Aorta (tissue), 5 donors: Measurements from ENCODE around the gene RDH12. TPM values are rescaled to one million over a fixed set of nuclear protein-coding genes. Genes with fewer than 3 reads are reported as not detected.

Experiments
- ATAC-seq: fragments of 200-7000 bp; cut with Tn5 transposase; one replicate; pipeline ENCODE4 v1.9.1; 2022; ENCODE audit warnings: moderate library complexity; ENCODE audit not compliant: low FRiP score
- DNase-seq, 2 donors: peaks; one replicate each; pipeline ENCODE4 v3.0.0-alpha.2; 2020
- H3K27ac ChIP-seq, 2 donors: one replicate each; pipeline ENCODE4 v1.5.1; 2013; ENCODE audit warnings: low read length in 2 of 2, mild to moderate bottlenecking in 2 of 2, moderate library complexity in 2 of 2, control low read depth in 1 of 2, inconsistent platforms in 1 of 2, low read depth in 1 of 2
- H3K27me3 ChIP-seq, 2 donors: one replicate each; pipeline ENCODE4 v1.6.1; 2013; ENCODE audit warnings: control low read depth in 1 of 2, low read length in 1 of 2, mild to moderate bottlenecking in 1 of 2, moderate library complexity in 1 of 2; ENCODE audit not compliant: insufficient read depth in 2 of 2, control insufficient read depth in 1 of 2
- H3K36me3 ChIP-seq, 2 donors: one replicate each; pipeline ENCODE4 v1.6.1; 2013; ENCODE audit warnings: control low read depth in 1 of 2, low read length in 1 of 2, mild to moderate bottlenecking in 1 of 2; ENCODE audit not compliant: insufficient read depth in 2 of 2, control insufficient read depth in 1 of 2
- H3K4me1 ChIP-seq, 2 donors: one replicate each; pipeline ENCODE4 v1.6.1; 2013; ENCODE audit warnings: low read length in 2 of 2, control low read depth in 1 of 2, mild to moderate bottlenecking in 1 of 2, moderate library complexity in 1 of 2; ENCODE audit not compliant: insufficient read depth in 2 of 2, control insufficient read depth in 1 of 2
- H3K4me3 ChIP-seq, 2 donors: one replicate each; pipeline ENCODE4 v1.5.1; 2013; ENCODE audit warnings: low read length in 2 of 2, control low read depth in 1 of 2, mild to moderate bottlenecking in 1 of 2
- H3K9me3 ChIP-seq: one replicate; pipeline ENCODE4 v1.6.1; 2013; ENCODE audit warnings: mild to moderate bottlenecking, low read length; ENCODE audit not compliant: control insufficient read depth
- WGBS, 2 donors: extraction: QIAGEN DNeasy Blood & Tissue Kit; methylation state at CpG; one replicate each; pipeline ENCODE4 v1.1.7; 2013; 5-methylcytosine and 5-hydroxymethylcytosine counted together
- intact Hi-C, 2 donors: fragments of 100-400 bp; cut with DNase I; formaldehyde crosslinking; loops; one replicate each; pipeline versions ENCODE4 v1.14.2 to v1.15.0; 2022
- polyA plus RNA-seq, 2 donors: library from polyadenylated mRNA; stranded (reverse); fragments of 200-250 nt; gene quantifications; one replicate each; pipeline ENCODE4 v1.2.3, GENCODE V29; 2013
- total RNA-seq, 2 donors: library from RNA; stranded (reverse); fragmentation: NEBNext Ultra II Directional; extraction: Animal tissue kit (Norgen Biotek cat#: 25700); gene quantifications; one replicate each; pipeline ENCODE4 v1.2.1, GENCODE V29; 2021
- donor health status: healthy with polysubstance abuse.
- donor health status: Bipolar disorder and iron deficiency.
- donor health status: DM: no; HTN: no; CAD: no.
- donor health status: DM: no; HTN: no; CAD: no.
- donor health status: DM: yes; HTN: yes; CAD: no.

The RDH12 gene
- total and polyA plus RNA-seq, 4 donors = 0.50 TPM; not detected in 3

DNA sequence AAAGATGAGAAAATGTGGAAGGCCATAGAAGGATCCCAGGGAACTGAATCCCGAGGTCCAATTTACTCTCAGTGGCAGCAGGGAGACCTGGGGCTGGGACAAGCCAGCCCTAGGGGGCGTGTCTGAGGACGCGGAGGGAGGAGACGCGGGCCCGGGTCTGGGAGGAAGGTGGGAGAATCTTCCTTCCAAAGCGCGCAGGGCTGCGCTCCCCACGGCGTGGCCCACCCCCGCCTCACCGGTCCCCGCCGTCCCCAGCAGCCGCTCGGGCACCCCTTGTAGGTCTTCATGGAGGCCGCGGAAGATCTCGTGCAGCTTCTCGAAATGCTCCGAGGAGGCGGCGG, 27.6 kb upstream of the RDH12 start:
- Histone ChIP-seq H3K27ac (peak overlapping the region in 1 of 2 donors; percentile 96), H3K36me3 (peaks cover 0 to 3% of the 10 kb centered on the region in 2 donors), H3K4me3 (peak overlapping the region; percentile 54 to 98), H3K27me3 (no peaks in the 10 kb centered on the region), H3K9me3 (no peaks in the 10 kb centered on the region), H3K4me1 (peaks cover 0 to 1% of the 10 kb centered on the region in 2 donors)
- 0% methylated on average over 15 to 25 of the region's 25 CpGs for WGBS, 2 donors
- intact Hi-C loops = loop anchor here in 1 of 2 donors (2.0 kb wide), 1 partner anchor 55 kb away; the partner anchor contains the start of gene ARG2
- ATAC-seq = peak; percentile 83
- peak; percentile 81 to 90 for DNase-seq

DNA sequence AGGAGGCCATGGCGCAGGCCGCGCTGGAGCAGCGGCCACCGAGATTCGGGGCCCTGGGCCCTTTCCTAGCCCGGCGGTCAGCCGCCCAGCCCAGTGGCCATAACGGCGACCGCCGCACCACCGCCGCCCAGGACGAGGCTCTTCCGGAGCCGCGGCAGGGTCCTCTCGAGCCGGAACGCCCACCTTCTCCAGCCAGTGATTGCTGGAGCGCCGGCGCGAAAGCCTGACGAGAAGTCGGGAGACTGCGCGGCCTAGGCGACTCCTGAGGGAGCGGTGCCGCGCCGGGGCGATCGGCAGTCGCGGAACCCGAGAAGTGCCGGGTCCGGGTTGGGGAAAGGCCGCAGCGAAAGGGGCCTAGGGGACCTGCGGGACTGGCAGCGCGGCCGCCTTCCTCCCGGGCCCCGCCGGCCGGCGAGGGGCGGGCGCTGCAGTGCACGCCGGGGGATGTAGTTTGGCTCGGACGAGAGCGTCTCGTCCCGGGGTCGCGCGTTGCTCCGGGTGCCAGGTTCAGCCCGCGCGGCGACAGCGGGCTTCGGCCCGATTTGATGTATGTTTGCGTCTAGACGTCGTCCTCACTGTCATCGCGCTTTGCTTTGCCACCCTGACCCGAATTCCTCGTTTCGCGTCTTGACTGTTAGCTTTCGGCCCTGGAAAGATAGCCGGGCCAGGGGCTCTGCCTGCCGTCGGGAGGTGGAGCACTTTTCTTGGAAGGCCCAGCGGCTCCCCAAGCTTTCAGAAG, 27.0 kb upstream of the RDH12 start, which contains the start of gene VTI1B:
Gene VTI1B (minus strand): TSS at position 153 of the 739 bp plus-strand sequence. CDS start 143 bp downstream, at position 10.
- peak; percentile 89 to 94 for DNase-seq
- H3K27ac ChIP-seq = peak within 1 kb of the TSS; percentile 83 to 96
- H3K27me3 ChIP-seq = no peaks in the 10 kb centered on the region
- H3K4me1 ChIP-seq = peaks cover 0 to 1% of the 10 kb centered on the region in 2 donors
- H3K36me3 ChIP-seq = peaks cover 0 to 3% of the 10 kb centered on the region in 2 donors
- no peaks in the 10 kb centered on the region for H3K9me3 ChIP-seq
- intact Hi-C loops = loop anchor here in 1 of 2 donors (2.0 kb wide), 1 partner anchor 56 kb away; the partner anchor contains the start of gene ARG2
- WGBS, 2 donors = 0% methylated on average over 76 to 87 of the region's 87 CpGs
- peak within 1 kb of the TSS; percentile 54 to 98 for H3K4me3 ChIP-seq
- peak; percentile 97 for ATAC-seq

DNA sequence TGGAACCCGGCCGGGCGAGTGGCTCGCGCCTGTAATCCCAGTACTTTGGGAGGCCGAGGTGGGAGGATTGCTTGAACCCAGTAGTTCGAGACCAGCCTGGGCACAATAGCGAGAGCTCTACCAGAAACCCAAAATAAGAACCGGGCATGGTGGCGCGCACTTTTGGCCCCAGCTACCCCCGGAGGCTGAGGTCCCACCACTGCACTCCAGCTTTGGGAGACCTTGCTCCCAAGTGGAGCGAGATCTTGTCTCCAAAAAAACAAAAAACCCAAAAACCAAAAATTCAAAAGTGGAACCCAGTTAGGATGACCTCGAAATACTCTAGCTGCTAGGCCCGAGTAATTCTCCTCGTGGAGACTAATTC, 26.5 kb upstream of the RDH12 start:
- 26 to 28% methylated on average over 16 of the region's 16 CpGs for WGBS, 2 donors
- Histone ChIP-seq H3K27me3 (no peaks in the 10 kb centered on the region), H3K9me3 (no peaks in the 10 kb centered on the region), H3K27ac (peak overlapping the region in 1 of 2 donors; percentile 96), H3K4me3 (peak overlapping the region; percentile 54 to 98), H3K36me3 (peaks cover 0 to 3% of the 10 kb centered on the region in 2 donors), H3K4me1 (peaks cover 0 to 1% of the 10 kb centered on the region in 2 donors)
- intact Hi-C loops = loop anchor here in 1 of 2 donors (2.0 kb wide), 1 partner anchor 56 kb away; the partner anchor contains the start of gene ARG2
- DNase-seq = no peak
- no peak for ATAC-seq

DNA sequence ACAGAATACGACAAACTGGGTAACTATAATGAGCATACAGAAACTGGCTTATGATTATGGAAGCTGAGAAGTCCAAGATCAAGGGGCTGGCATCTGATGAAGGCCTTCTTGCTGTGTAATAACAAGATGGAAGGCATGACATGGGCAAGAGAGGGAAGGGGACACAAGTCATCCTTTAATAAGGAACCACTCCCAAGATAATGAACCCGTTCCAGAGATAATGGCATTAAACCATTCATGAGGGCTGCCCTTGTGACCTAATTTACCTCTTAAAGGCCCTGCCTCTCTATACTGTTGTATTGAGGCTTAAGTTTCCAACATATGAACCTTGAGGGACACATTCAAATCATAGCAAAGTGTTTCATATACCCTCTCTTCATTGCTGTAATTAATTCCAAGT, 22.7 kb upstream of the RDH12 start:
- Histone ChIP-seq H3K9me3 (no peaks in the 10 kb centered on the region), H3K27me3 (no peaks in the 10 kb centered on the region), H3K4me3 (no peak overlapping the region), H3K4me1 (peaks cover 0 to 1% of the 10 kb centered on the region in 2 donors), H3K36me3 (peaks cover 0 to 3% of the 10 kb centered on the region in 2 donors), H3K27ac (no peak overlapping the region)
- DNase-seq (no peak), ATAC-seq (no peak)
- WGBS, 2 donors = 56 to 93% methylated on average over 2 of the region's 2 CpGs
- intact Hi-C loops = no loop called here

DNA sequence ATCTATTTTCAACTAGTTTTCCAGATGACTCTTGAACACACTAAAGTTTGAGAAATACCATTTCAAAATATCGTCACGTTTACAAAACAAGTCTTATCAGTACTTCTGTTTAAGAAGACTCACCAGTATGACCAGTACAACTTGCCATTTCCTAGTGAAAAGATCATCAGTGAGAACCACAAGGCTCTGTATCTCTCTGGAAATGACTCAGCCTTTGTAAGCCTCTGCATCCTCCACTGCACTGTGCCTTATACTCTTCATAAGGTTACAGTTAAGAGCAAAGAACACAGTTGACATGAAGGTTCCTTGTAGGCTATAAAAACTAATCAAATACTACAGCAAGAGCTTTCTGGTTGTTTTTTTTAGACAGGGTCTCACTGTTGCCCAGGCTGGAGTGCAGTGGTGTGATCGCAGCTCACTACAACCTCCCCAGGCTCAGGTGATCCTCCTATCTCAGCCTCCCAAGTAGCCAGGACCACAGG, 21.5 kb upstream of the RDH12 start:
- intact Hi-C loops = no loop called here
- no peak overlapping the region for H3K4me3 ChIP-seq
- ATAC-seq (no peak), DNase-seq (no peak)
- WGBS, 2 donors = 84 to 89% methylated on average over 3 of the region's 3 CpGs
- peaks cover 3 to 6% of the 10 kb centered on the region in 2 donors for H3K36me3 ChIP-seq
- no peak overlapping the region for H3K27ac ChIP-seq
- H3K27me3 ChIP-seq = no peaks in the 10 kb centered on the region
- no peaks in the 10 kb centered on the region for H3K9me3 ChIP-seq
- H3K4me1 ChIP-seq = peaks cover 0 to 1% of the 10 kb centered on the region in 2 donors

DNA sequence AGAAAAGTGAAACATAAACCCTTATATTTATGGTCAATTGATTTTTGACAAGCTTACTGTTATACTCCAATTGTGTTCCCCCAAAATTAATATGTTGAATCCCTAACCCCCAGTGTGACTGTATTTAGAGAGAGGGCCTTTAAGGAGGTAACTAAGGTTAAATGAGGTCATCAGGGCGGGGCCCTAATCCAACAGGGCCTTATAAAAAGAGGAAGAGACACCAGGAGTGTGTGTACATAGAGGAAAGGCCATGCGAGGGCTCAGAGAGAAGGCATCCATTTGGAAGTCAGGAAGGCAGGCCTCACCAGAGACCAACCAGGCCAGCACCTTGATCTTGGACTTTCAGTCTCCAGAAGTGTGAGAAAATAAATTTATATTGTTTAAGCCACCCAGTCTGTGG, 20.7 kb upstream of the RDH12 start:
- H3K4me1 ChIP-seq = no peaks in the 10 kb centered on the region
- no peaks in the 10 kb centered on the region for H3K27me3 ChIP-seq
- ATAC-seq (no peak), DNase-seq (peak in 1 of 2 donors; percentile 50)
- intact Hi-C loops = no loop called here
- peaks cover 3 to 10% of the 10 kb centered on the region in 2 donors for H3K36me3 ChIP-seq
- H3K4me3 ChIP-seq = no peak overlapping the region
- no peak overlapping the region for H3K27ac ChIP-seq
- no peaks in the 10 kb centered on the region for H3K9me3 ChIP-seq
- 91% methylated on average over 2 of the region's 2 CpGs for WGBS, 2 donors

DNA sequence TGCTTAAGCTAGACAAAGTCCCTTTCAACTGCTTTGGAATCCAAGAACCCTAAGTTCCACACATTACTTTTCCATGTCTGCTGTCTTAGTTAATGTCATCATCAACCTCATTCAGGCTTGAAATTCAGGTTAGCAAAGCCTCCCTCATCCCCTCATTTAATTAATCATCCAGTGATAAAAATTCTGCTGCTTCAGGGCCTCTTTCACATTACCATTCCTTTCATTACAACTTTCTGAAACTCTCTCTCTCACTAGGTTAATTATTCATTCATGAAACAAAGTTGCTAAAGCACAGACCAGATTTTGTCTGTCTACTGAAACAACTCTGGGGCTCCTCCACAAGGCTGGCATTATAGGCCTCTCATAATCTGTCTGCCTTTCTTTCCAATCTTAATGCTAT, 17.8 kb upstream of the RDH12 start:
- Histone ChIP-seq H3K4me1 (no peaks in the 10 kb centered on the region), H3K36me3 (peaks cover 3 to 11% of the 10 kb centered on the region in 2 donors), H3K27me3 (no peaks in the 10 kb centered on the region), H3K4me3 (no peak overlapping the region), H3K9me3 (no peaks in the 10 kb centered on the region), H3K27ac (no peak overlapping the region)
- DNase-seq (no peak), ATAC-seq (no peak)
- intact Hi-C loops = no loop called here

DNA sequence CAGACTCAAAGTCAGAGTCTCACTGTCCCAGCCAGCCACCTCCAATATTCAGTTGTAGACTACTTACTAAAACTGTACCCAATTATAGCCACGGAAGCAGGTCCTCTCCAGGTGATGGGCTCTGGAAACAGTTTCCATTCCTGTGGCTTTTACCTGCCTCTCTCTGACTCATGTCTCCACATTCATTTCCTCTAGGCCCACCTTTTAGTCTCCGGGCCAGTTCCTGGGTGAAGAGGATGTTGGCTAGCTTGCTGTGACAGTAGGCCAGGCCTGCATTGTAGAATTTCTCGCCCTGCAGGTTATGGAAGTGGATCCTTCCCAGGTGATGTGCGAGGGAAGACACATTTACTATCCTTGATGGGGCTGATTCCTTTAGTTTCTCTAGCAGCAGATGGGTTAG, 11.7 kb upstream of the RDH12 start:
- Histone ChIP-seq H3K27me3 (no peaks in the 10 kb centered on the region), H3K4me1 (no peaks in the 10 kb centered on the region), H3K4me3 (no peak overlapping the region), H3K9me3 (no peaks in the 10 kb centered on the region), H3K27ac (no peak overlapping the region), H3K36me3 (peaks cover 5 to 13% of the 10 kb centered on the region in 2 donors)
- 90 to 98% methylated on average over 4 of the region's 4 CpGs for WGBS, 2 donors
- ATAC-seq = no peak
- DNase-seq = no peak
- intact Hi-C loops = no loop called here
